Measurements from ENCODE around the gene SYNDIG1L.
A peak's percentile ranks its signal among the peaks of the same experiment; 100 is the strongest.
"Not testable (repeated sequence)": the region's sequence is repeated elsewhere in the genome, so short reads cannot be mapped to it uniquely, and the experiment has no call there.

Gene SYNDIG1L

DNA sequence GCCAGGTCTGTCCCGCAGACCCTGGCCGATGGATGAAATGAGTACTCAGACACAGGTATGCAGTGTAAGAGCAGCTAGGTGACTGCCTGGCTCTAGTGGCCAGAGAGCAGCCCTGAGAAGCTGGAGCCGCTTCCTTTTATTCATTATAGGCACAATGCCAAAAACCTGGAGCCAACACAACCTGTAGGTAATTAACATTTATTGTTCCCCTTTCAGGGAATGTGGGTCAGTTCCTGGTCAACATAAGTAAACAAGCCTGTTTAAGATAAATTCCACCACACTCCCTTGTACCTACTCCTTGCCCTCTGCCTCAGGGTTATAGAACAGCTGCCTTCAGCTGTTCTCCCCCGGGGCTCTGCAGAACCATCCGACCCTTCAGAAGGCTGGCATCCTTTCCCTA, 28.4 kb upstream of the SYNDIG1L start:
- H3K4me3 Mint-ChIP-seq, H3K9me3 Mint-ChIP-seq, H3K36me3 Mint-ChIP-seq, DNase-seq, H3K4me1 Mint-ChIP-seq, H3K27ac Mint-ChIP-seq, CTCF ChIA-PET: not testable (repeated sequence)
- peaks cover 40% of the 10 kb centered on the region for H3K27me3 Mint-ChIP-seq

DNA sequence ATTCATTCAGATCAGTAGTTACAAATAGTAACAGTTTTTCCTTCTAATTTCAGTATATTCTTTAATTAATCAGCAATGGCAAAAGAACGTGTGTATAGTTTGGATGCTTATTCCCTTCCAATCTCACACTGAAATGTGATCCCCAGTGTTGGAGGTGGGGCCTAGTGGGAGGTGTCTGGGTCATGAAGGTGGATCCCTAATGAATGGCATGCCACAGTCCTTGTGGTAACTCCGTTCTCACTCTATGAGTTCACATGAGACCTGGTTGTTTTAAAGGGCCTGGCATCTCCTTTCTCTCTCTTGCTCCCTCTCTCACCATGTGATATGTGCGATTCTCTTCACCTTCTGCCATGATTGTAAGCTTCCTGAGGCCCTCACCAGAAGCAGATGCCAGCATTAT, 18.9 kb upstream of the SYNDIG1L start:
- DNase-seq = no peak
- Mint-ChIP-seq H3K36me3 (no peaks in the 10 kb centered on the region), H3K4me3 (no peak overlapping the region), H3K27ac (no peak overlapping the region), H3K4me1 (no peaks in the 10 kb centered on the region), H3K27me3 (peaks cover 20% of the 10 kb centered on the region), H3K9me3 (no peaks in the 10 kb centered on the region)
- CTCF ChIA-PET = interaction anchor here (0.6 kb wide), 1 partner anchor 24 kb away, joined by 3 read pairs; no protein-coding TSS in a partner anchor

DNA sequence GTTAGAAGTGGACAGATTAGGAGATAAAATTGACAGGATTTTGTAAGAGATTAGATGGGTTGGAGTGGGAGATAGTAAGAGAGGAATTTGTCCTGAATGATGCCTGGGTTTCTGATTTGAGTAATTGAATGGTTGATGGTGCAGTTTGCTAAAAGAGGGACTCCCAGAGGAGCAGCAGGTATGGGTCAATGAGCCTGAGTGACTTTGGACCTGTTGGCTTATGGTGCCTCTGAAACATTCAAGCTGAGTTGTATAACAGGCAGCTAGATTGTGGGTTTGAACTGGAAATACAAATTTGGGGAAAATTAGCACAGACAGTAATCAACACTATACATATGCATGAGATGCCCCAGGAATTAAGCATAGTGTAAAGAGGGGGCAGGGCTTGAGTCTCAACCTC, 16.7 kb upstream of the SYNDIG1L start:
- H3K27me3 Mint-ChIP-seq = peaks cover 10% of the 10 kb centered on the region
- no peak overlapping the region for H3K4me3 Mint-ChIP-seq
- no peaks in the 10 kb centered on the region for H3K36me3 Mint-ChIP-seq
- no peak for DNase-seq
- no peaks in the 10 kb centered on the region for H3K4me1 Mint-ChIP-seq
- CTCF ChIA-PET = interaction anchor here (0.6 to 1.0 kb wide), 2 partner anchors 15 to 420 kb away, joined by 3 read pairs; no protein-coding TSS in a partner anchor
- no peak overlapping the region for H3K27ac Mint-ChIP-seq
- H3K9me3 Mint-ChIP-seq = no peaks in the 10 kb centered on the region

DNA sequence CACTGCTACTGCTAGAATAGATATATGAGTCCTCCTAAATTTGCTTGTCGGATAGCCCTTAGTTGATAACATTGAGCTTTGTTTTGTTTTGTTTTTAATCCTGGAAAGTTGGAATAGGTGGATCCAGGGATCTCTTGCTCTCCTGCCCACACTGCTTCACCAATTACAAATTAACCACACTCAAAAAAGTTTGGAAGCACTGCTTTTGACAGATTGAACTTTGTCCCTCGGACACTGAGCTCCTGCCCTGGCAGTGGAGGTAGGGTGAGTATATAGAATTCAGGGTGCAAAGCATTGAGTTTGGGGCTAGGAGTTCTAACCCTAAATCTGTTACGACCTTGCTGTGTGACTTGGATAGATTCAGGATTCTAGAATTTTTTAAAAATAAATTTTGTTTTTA, 15.1 kb upstream of the SYNDIG1L start:
- H3K4me1 Mint-ChIP-seq = no peaks in the 10 kb centered on the region
- H3K4me3 Mint-ChIP-seq = no peak overlapping the region
- no peak for DNase-seq
- H3K36me3 Mint-ChIP-seq = no peaks in the 10 kb centered on the region
- H3K9me3 Mint-ChIP-seq = no peaks in the 10 kb centered on the region
- no peak overlapping the region for H3K27ac Mint-ChIP-seq
- CTCF ChIA-PET = no interaction called here
- peaks cover 13% of the 10 kb centered on the region for H3K27me3 Mint-ChIP-seq

DNA sequence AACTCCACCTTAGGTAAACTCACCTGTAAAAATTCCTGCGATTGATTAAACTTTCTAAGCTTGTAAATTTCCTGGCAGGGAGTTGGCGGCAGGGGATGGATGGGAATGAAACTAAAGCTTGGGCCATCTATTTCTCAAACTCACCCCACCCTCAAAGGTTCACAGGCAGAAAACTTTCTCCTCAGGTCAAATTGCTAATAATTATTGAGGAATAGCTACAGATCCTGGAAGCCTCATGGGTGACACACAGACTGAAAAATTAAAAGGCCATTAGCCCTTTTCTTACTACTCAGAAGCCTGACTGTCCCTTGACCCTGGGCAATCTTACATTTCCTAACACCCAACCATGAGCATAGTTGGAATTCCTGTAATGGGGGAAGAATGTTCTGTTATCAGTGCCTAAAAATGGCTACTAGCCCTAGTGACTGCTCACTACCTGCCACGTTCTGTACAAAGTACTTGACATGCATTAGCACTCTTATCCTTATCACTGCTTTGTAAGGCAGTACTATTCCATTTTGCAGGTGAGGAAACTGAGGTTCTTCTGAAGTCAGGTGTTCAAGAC, 12.4 kb upstream of the SYNDIG1L start:
- Mint-ChIP-seq H3K27ac (no peak overlapping the region), H3K27me3 (peaks cover 27% of the 10 kb centered on the region), H3K4me1 (no peaks in the 10 kb centered on the region), H3K36me3 (no peaks in the 10 kb centered on the region), H3K9me3 (no peaks in the 10 kb centered on the region), H3K4me3 (no peak overlapping the region)
- CTCF ChIA-PET = no interaction called here
- no peak for DNase-seq

DNA sequence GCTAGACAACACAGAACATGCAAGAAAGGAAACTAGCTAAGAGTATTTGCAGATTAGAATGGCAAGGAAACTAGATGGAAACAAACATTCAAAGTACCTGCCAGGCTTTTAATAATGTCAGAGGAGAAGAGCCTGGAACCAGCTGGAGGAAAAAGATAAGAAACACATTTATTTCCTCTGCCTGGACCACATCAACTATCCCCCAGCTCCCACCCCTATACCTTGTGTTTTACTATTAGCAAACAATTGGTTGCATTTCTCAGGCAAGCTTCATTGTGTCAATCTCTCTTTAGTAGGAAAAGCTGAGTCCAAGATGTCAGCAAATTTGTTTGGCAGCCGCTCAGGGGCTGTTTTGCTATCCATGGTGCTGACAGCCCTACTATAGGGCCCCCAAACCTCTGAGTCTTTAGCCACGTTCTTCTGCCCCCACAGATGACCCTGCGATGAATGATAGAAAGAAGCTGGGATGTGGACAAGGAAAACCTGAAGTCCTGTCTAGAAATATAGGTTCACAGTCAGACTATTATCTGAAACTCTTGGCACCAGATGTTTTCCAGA, 11.6 kb upstream of the SYNDIG1L start:
- CTCF ChIA-PET = no interaction called here
- Mint-ChIP-seq H3K36me3 (no peaks in the 10 kb centered on the region), H3K9me3 (no peaks in the 10 kb centered on the region), H3K4me3 (no peak overlapping the region), H3K27me3 (peaks cover 28% of the 10 kb centered on the region), H3K27ac (no peak overlapping the region), H3K4me1 (no peaks in the 10 kb centered on the region)
- DNase-seq = no peak

DNA sequence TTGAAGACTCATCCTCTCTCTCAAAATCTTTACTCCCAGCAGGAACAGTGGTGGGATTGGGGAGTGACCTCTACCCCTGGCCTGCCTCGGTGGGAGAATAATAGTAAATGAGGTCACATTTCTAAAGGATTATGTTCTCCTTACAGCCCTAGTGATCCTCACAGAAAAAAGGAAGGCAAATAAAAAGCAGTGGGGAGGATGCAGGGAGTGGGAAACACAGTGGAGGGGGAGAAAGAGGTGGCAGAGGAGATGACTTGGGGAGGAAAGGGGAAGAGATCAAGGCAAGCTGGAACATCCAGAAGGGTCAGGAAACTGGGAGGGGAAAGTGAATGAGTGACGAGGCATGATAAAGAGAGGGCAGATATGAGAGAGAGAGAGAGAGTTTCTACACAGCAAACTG, 8.3 kb upstream of the SYNDIG1L start:
- Mint-ChIP-seq H3K27me3 (peaks cover 51% of the 10 kb centered on the region), H3K36me3 (no peaks in the 10 kb centered on the region), H3K4me3 (no peak overlapping the region), H3K9me3 (no peaks in the 10 kb centered on the region), H3K4me1 (no peaks in the 10 kb centered on the region), H3K27ac (no peak overlapping the region)
- CTCF ChIA-PET = no interaction called here
- no peak for DNase-seq

DNA sequence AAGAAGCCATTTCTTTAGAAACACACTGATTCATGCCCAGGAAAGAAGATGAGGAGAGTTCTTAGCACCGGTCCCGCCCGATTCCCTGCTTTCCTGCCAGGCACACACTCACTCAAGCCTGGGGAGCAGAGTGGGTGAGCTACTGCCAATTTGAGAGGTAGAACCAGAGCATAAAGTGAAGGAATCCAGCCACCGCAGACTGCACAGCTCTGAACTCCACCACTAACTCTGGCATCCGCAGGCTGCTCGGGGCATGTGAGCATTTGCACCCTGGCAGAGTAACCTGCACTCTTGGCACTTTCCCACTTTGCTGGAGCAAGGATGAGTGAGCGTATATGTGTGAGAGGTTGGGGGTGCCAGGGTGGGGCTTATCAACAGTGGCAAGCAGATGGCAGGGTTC, 4.0 kb upstream of the SYNDIG1L start:
- no peak overlapping the region for H3K27ac Mint-ChIP-seq
- no peaks in the 10 kb centered on the region for H3K36me3 Mint-ChIP-seq
- H3K4me1 Mint-ChIP-seq = peaks cover 3% of the 10 kb centered on the region
- H3K27me3 Mint-ChIP-seq = peaks cover 78% of the 10 kb centered on the region
- CTCF ChIA-PET = no interaction called here
- no peaks in the 10 kb centered on the region for H3K9me3 Mint-ChIP-seq
- no peak overlapping the region for H3K4me3 Mint-ChIP-seq
- DNase-seq = no peak

DNA sequence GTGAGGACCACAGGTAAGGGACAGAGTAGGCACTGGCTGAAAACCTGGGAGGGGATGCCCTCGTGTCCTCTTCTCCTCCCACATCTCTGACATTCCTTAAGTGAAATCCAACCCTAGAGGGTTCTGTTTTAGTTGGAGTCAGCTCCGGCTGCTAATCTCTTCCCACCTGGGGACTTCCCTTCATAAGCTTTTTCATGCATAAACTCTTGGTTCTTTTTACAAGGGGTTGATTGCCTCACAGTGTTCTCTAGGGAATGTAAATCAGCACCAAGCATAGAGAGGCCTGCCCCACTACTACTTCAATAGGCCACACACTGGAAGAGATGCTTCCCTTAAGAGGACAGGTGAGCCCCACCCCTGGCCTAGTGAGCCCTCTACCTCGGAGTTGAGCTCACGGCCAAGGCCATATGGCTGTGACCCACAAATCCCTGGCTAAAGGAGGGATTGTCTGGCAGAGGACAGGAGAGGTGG, 3.2 kb upstream of the SYNDIG1L start:
- Mint-ChIP-seq H3K4me1 (peaks cover 3% of the 10 kb centered on the region), H3K36me3 (no peaks in the 10 kb centered on the region), H3K4me3 (no peak overlapping the region), H3K27me3 (peaks cover 78% of the 10 kb centered on the region), H3K9me3 (no peaks in the 10 kb centered on the region), H3K27ac (no peak overlapping the region)
- CTCF ChIA-PET = interaction anchor here (1.3 kb wide), 1 partner anchor 32 kb away, joined by 3 read pairs; no protein-coding TSS in a partner anchor
- DNase-seq = no peak

DNA sequence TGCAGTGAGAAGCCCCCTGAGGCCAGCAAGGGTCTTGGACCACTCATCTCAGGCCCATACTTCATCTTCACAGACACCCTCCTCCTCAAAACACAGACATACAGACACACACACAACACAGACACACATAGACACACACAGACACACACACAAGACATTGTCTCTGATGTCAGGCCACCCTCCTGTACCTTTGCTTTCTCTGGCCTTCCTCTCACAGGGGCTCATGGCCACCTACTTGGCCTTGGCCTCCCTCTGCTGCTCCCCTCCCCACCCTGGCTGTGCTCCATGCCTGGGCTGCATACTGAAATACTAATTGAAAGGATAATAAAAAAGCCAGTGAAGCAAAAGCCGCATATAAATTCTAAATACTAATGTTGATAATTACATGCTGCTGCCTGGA, 1.6 kb upstream of the SYNDIG1L start:
- H3K36me3 Mint-ChIP-seq = no peaks in the 10 kb centered on the region
- H3K27me3 Mint-ChIP-seq = peaks cover 81% of the 10 kb centered on the region
- H3K4me1 Mint-ChIP-seq = peaks cover 3% of the 10 kb centered on the region
- H3K4me3 Mint-ChIP-seq = no peak overlapping the region
- H3K9me3 Mint-ChIP-seq = no peaks in the 10 kb centered on the region
- H3K27ac Mint-ChIP-seq = no peak overlapping the region
- CTCF ChIA-PET = interaction anchor here (1.0 kb wide), 1 partner anchor 15 kb away, joined by 3 read pairs; no protein-coding TSS in a partner anchor
- no peak for DNase-seq

DNA sequence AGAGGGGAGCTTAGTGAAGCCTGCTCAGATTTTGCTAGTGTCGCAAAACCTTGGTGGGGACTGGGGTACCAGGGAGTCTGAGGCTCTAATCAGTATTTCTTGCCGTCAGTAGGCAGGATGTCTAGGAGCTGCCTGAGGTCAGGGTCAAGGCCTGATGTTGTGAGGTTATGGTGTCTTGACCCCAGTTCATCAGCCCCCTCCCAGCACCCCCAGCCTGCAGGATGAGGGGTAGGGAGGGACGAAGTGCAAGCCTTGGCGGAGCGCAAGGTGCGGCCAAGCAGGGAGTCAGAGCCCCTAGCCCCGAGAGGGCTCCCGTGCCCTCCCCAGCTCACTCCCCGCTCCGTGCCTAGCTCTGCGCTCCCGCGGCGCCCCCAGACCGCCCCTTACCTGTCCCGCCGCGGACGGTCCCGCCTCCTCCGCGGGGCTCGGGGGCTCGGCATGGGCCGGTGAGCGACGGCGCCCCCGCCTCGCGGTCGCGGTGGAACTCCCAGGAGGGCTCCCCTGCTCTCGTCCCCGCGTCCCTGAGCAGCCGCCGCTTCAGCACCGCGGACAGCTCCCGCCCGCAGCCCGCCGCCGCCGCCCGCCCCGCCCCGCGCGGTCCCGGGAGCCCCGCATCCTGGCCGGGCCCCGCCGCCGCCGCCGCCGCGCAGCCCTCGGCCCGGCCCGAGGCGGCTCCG, 347 bp downstream of the SYNDIG1L start:
- Mint-ChIP-seq H3K9me3 (no peaks in the 10 kb centered on the region), H3K4me1 (peaks cover 3% of the 10 kb centered on the region), H3K27ac (no peak overlapping the region), H3K27me3 (peaks cover 83% of the 10 kb centered on the region), H3K4me3 (no peak overlapping the region), H3K36me3 (no peaks in the 10 kb centered on the region)
- CTCF ChIA-PET = no interaction called here
- DNase-seq = peak; percentile 77

DNA sequence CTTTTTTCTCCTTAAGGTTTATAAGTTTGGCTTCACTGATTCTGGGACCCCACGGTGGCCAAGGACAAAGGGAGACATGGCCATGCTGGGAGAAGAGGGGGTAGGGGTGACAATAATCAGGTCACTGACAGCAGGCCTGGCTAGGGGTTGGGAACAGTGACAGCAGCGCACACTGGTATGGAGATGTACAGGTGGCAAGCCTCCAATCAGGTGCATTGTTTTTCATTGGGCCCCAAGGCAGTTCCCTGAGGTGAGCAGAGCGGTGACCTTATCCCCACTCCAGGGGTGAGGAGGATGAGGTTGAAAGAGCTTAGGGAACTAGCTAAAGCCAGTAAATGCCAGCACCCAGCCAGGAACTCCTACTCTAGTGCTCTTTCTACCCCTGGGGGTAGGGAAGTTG, 1.4 kb downstream of the SYNDIG1L start:
- CTCF ChIA-PET = no interaction called here

DNA sequence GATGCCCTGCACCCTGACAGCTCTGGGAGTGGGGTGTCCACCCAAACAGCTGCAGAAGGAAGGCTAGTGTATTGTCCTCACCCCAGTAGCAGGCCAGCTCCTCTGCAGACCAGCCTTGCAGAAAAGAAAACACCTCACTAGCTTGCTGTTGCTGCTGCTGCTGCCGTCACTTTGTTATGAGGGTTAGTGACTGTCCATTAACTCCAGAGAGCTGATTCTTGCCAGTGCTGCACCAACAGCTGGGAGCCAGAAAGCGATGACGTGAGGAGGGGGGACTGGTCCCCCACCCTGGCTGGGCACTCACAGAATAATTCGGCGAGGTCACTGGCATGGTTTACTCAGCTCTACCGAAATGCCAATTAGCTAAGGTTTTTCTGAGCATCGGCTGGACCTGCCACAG, 2.8 kb downstream of the SYNDIG1L start:
- H3K9me3 Mint-ChIP-seq = no peaks in the 10 kb centered on the region
- no peak overlapping the region for H3K4me3 Mint-ChIP-seq
- CTCF ChIA-PET = no interaction called here
- peaks cover 3% of the 10 kb centered on the region for H3K4me1 Mint-ChIP-seq
- H3K27ac Mint-ChIP-seq = no peak overlapping the region
- peaks cover 61% of the 10 kb centered on the region for H3K27me3 Mint-ChIP-seq
- H3K36me3 Mint-ChIP-seq = no peaks in the 10 kb centered on the region
- no peak for DNase-seq

More for the DNA sequence above, 1.4 kb downstream of the SYNDIG1L start:
- no peak overlapping the region for H3K27ac Mint-ChIP-seq
- peaks cover 3% of the 10 kb centered on the region for H3K4me1 Mint-ChIP-seq
- H3K36me3 Mint-ChIP-seq = no peaks in the 10 kb centered on the region
- no peaks in the 10 kb centered on the region for H3K9me3 Mint-ChIP-seq
- H3K4me3 Mint-ChIP-seq = no peak overlapping the region
- no peak for DNase-seq
- peaks cover 74% of the 10 kb centered on the region for H3K27me3 Mint-ChIP-seq

DNA sequence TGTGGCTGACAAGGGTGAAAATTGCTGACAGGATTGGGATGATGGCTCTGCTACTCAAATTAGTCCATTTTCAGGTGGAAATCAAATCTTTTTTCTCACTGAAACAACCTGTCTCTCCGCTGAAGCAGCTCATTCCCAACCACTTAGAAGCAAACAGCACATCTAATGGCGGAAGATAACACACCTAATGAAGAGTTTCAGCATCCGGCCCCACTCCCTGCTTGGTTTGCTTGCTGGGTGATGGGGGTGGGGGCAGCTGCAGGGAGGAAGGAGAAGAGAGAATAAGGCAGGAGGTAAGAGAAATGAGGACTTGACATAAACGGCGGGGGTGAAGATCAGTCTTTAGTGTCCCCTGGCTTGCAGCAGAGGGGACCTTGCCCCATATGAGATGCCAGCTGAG, 4.0 kb downstream of the SYNDIG1L start:
- H3K36me3 Mint-ChIP-seq = no peaks in the 10 kb centered on the region
- H3K4me3 Mint-ChIP-seq = no peak overlapping the region
- CTCF ChIA-PET = no interaction called here
- H3K9me3 Mint-ChIP-seq = no peaks in the 10 kb centered on the region
- no peak for DNase-seq
- H3K27ac Mint-ChIP-seq = no peak overlapping the region
- peaks cover 3% of the 10 kb centered on the region for H3K4me1 Mint-ChIP-seq
- H3K27me3 Mint-ChIP-seq = peaks cover 49% of the 10 kb centered on the region

DNA sequence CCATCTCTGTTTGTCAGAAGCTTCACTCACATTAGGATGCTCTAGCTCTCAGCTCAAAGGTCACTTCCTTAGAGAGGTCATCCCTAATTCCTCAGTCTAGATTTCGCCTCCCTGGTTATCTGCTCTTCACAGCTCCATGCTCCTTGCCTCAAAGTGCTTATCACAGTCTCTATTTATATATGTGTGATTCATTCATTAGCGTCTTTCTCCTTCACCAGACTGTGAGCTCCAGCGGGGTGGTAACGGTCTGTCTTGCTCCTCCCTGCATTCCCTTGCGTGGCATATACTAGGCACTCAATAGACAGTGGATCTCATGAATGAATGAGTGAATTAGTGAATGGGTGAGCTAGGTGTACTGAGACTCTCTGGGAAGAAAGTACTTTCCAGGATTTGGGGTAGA, 6.9 kb downstream of the SYNDIG1L start:
- Mint-ChIP-seq H3K4me1 (no peaks in the 10 kb centered on the region), H3K36me3 (no peaks in the 10 kb centered on the region), H3K4me3 (no peak overlapping the region), H3K27ac (no peak overlapping the region), H3K9me3 (no peaks in the 10 kb centered on the region), H3K27me3 (peaks cover 29% of the 10 kb centered on the region)
- CTCF ChIA-PET = no interaction called here
- DNase-seq = no peak

All from activated naive CD4-positive, alpha-beta T cell treated with anti-CD3 and anti-CD28 coated beads, Interleukin-2, amount 10 ng/mL, durations not matched to agents 7 days and 5 days (primary cell).